22Rv1 (cell line): ENCODE data around the gene FAM168A.

Source experiments
- H3K27ac ChIP-seq: fragments of 450-650 bp; 2 replicates; pipeline ENCODE4 v1.5.1; 2017
- CTCF ChIP-seq: fragments of 450-650 bp; IDR thresholded peaks from 2 replicates; pipeline ENCODE4 v1.5.1; 2017; ENCODE audit warnings: mild to moderate bottlenecking
- ZFX ChIP-seq: fragments of 450-650 bp; IDR thresholded peaks from 2 replicates; pipeline ENCODE4 v1.6.1; 2017; ENCODE audit warnings: antibody characterized with exemption, borderline replicate concordance

FAM168A gene

DNA sequence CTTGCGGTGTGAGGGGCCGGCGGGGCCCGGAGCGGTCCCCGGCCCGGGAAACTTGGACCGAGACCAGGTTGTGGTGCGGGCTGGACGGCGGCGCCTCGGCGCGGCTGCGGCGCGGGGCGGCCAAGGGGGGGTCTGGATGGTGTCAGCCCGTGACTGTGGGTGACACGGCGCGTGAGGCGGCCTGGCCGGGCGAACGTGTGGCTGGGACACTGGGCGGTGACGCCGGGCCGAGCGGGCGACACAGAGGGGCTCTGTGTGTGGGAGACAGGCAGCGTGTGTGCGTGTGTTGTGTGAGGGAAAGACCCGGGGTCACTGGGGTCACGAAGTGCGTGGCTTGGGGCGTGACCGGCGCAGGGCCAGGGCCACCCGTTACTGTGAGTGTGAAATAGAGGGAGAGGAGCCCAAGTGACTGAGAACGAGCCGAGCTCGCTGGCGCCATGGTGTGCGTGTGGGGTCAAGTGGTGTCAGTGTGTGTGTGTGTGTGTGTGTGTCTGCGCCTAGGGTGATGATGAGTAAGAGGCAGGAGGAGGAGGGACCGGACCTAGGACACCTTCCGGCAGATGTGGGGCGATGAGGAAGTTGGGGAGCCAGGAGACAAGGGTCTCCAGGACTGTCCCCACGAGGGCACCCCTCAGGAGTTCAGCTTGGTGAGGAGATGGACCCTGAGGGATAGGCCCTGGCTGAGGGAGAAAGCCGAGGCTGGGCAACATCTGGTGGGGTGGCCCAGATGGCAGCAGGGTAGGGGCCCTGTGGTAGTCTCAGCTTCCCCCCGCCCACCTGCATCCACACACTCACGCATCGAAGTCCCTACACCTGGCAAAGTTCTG, 220.9 kb downstream of the FAM168A start:
- TF ChIP-seq CTCF (no peak), ZFX (no peak)
- peak overlapping the region; percentile 61 for H3K27ac ChIP-seq

GRCh38 chr11:73376160-73376802, 221.6 kb downstream of the FAM168A start, which contains the start of gene RELT:
TSS of gene RELT (plus strand) at chr11:73376399. CDS start at chr11:73389137, 12,738 bp downstream.
- TF ChIP-seq ZFX, result no peak
- peak; percentile 95 for TF ChIP-seq CTCF
- peak within 1 kb of the TSS; percentile 61 for H3K27ac ChIP-seq

DNA sequence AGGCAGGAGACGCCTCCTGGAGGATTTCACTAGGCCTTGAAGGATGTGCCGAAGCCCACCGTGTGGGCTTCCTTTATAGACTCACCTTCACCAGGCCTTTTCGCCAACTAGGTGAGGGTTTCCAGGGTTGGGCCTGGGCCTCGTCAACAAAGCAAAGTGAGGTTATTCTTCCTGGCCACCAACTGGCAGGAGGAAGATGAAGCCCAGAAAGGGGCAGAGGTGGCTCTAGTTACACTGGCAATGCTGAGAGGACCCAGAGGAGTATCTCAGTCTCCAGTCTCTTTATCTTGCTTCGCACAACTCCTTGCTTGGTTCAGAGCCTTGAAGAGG, 222.1 kb downstream of the FAM168A start:
- TF ChIP-seq ZFX (no peak), CTCF (no peak)
- peak overlapping the region; percentile 61 for H3K27ac ChIP-seq

DNA sequence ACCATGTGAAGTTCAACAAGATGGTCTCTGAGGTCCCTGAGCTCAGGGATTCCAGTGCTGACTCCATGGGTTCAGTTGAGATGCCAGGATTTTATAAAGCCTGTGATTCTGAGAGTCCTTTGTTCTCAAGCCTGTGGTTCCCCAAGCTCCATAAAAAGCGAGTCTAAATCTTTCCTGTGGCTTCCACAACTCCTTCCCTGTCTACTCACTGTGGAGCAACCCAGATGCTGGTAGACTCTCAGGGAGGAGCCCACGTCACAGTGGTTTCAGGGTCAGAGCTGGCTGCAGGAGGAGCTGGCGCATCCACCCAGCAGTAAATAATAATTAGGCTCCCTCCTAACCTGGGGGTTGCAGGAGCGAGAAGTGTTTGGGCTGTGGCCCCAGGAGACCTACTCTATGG, 223.8 kb downstream of the FAM168A start:
- H3K27ac ChIP-seq, result no peak overlapping the region
- no peak for TF ChIP-seq ZFX
- no peak for TF ChIP-seq CTCF

DNA sequence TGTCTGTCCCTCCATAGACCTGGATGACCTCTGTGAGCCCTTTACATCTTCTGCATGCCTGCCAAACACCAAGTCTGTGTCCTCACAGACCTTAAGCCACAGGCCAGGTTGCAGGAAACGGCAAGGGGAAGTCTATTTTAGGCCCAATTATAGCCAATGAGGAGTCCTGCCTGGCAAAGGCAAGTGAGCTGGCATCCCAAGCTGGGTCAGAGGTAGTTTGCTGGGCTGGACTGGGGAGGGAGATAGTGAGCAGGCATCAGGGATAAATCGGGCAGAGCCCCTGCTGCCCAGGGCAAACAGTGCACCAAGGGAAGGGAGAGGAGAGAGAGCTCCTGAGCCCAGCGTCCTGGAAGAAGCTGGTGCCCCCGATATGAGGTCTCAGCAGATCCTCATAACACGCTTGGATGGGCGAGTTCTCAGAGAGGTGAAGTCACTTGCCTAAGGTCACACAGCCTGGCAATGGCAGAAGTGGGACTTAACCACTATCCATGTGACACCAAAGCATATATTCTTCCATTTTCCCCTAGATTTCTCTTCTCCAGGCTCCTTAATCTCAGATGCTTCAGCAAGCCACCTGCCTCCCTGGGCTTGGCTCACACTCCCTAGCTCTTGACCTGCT, 225.4 kb downstream of the FAM168A start:
- H3K27ac ChIP-seq, result no peak overlapping the region
- TF ChIP-seq ZFX (no peak), CTCF (no peak)

- TF ChIP-seq ZFX (no peak), CTCF (no peak)
- H3K27ac ChIP-seq, result no peak overlapping the region
Observed at GRCh38 chr11:73367482-73368024, 230.4 kb downstream of the FAM168A start.

DNA sequence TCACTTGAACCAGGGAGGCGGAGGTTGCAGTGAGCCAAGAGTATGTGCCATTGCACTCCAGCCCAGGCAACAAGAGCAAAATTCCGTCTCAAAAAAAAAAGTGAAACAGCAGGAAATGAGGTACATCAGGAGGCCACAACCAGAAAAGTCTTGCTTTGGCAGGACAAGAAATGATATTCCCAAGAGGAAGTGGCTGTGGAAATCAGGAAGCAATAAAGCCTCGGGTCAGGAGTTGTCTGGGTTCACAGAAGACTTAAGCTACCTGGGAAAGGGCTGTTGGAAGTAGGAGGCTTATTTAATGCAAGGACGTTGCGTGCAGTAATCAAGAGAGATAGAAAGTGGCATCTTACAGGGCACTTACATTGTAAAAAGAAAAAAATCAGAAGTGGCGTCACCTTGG, 231.0 kb downstream of the FAM168A start:
- H3K27ac ChIP-seq, result no peak overlapping the region
- TF ChIP-seq ZFX (no peak), CTCF (no peak)
